Measurements from ENCODE around the gene TMEM114.

Gene TMEM114

GRCh38 chr16:8589900-8590688 lies at the start of gene TMEM114:
TSS of gene TMEM114 (minus strand) at chr16:8590511. CDS start at chr16:8589838, 673 bp downstream.
- no peak for DNase-seq

GRCh38 chr16:8639694-8640093 lies 49.4 kb upstream of the TMEM114 start:
- DNase-seq, result no peak

DNA sequence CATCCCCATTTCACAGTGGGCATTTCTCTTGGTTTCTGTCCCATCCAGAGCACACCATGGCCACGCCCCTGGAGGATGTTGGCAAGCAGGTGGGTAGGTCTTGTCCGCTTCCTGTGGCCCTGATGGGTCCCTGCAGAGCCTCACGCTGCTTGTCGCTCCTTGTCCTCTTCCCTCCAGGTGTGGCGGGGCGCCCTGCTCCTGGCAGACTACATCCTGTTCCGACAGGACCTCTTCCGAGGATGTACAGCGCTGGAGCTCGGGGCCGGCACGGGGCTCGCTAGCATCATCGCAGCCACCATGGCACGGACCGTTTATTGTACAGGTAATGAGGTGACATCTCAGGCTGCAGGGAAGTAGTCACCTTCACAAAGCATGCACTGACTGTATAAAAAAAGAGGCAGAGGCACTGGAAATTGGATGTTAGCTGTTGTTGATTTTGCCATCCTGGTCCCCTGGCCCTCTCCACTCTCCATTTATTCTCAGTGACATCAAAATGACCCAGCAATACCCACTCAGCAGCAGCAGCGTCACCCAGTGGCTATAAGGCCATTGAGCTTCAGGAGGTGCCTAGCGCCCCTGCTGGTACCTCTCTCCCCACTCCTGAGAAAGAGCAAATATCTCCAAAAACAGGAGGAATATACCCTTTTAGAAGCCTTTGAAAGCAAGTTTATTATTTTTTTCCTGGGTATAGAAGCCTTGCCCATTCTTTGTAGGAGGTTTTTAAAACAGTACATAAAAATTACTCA lies 44.9 kb upstream of the TMEM114 start:
- no peak for DNase-seq

- no peak for DNase-seq
Measured at GRCh38 chr16:8632675-8633182, 42.4 kb upstream of the TMEM114 start.

GRCh38 chr16:8631818-8632465 lies 41.6 kb upstream of the TMEM114 start:
- DNase-seq, result no peak

- DNase-seq, result no peak
Measured at GRCh38 chr16:8631373-8631772, 41.1 kb upstream of the TMEM114 start.

- DNase-seq, result no peak
Measured at GRCh38 chr16:8630255-8630953, 40.1 kb upstream of the TMEM114 start.

- DNase-seq, result no peak
Measured at GRCh38 chr16:8628981-8629725, 38.8 kb upstream of the TMEM114 start.

DNA sequence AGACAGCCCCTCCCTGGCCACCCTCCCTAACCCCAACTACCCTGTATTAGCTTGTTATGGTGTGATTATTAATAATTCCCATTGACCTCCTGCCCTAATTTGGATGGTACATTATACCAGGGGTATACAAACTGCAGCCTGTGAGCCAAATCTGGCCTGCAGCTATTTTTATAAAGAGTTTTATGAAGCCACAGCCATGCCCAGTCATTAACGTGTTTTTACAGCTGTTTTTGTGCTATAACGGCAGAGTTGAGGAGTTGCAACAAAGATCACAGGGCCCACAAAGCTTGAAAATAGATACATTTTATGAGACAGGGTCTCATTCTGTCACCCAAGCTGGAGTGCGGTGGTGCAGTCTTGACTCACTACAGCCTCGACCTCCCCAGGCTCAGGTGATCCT lies 37.1 kb upstream of the TMEM114 start:
- no peak for DNase-seq

DNA sequence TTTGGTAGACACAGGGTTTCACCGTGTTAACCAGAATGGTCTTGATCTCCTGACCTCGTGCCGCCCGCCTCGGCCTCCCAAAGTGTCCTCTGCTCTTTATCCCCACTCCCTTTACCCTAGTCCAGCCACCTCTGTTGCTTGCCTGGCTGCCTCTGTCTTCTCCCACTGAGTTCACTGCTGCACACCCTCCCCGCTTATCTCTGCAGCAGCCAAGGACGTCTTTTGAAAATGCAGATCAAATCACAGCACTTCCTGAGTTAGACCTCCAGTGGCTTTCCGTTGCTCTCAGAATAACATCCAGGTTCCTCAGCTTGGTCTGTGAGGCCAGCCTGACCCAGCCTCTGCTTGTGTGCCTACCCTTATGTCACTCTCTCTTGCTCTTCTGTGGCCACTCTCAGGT lies 36.6 kb upstream of the TMEM114 start:
- DNase-seq, result no peak

- no peak for DNase-seq
Measured at GRCh38 chr16:8625491-8626087, 35.3 kb upstream of the TMEM114 start.

DNA sequence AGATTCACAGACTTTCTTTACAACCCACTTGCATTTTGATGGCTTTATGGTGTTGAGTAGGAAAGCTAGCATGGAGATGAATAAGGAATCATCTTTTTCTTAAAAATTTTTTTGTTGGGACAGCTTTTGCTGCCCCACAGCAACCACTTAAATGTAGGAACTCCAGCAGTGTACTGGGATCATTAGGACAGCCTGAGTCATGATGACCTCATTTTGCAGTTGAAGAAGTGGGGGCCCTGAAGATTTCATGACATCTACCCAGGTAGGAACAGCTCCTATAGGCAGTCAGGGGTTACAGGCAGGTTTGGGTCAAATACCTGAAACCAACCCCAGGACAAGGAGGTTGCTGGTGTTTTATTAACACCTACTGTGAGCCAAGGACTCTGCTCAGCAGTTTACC lies 33.3 kb upstream of the TMEM114 start:
- DNase-seq, result no peak

DNA sequence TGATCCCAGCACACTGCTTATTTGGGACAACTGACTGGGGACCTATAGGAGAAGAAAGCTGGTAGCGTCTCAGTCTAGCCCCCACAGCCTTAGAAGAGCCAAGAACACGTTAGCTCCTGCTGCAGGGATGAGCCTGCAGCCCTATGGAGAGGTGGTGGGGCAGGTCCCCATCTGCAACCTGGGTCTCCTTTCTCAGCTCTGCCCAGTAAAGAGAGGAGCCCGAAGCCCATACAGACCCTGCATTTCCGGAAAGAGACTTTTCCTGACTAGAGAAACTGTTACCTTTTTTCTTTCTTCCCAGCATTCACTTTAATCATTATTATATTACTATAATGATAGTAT lies 32.0 kb upstream of the TMEM114 start:
- DNase-seq, result no peak

DNA sequence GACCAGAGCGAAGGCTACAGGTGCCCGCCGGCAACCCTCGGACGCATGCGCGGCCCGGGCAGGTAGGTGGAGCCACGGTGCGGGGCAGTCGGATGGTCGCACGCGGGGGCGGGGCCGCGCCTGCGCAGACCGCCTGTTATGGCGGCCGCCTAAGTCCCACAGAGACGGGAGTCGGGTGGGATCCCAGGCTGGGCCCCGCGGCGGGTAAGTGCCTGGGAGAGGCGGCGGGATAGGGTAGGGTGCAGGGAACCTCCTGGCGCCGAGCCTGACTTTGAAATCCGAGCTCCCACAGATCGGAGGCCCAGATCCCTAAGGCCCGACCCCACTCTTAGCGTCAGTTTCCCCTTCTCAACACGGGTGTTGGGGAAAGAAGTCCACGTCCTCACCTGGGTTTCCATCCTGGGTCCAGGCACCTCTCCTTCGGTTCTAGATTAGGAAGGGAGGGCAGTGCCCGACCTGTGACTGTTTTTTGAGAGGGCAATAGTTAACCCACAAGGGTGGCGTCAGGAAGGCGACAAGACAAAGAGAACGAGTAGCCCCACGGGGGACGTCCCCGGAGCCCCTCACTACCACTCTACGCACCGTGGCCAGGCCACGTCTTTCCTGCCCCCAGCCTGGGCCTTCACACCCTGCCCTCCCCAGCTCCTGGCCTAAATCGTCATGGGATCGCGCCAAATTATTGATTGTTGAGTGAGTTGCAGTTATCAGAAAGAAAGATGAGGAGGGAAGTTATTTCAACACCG lies 31.4 kb upstream of the TMEM114 start, which contains the start of gene METTL22:
Gene METTL22, plus strand, starts transcription at position 127 of the 743 bp plus-strand sequence. CDS start 3,968 bp downstream, outside the sequence.
- peak; percentile 74 to 91 for DNase-seq

DNA sequence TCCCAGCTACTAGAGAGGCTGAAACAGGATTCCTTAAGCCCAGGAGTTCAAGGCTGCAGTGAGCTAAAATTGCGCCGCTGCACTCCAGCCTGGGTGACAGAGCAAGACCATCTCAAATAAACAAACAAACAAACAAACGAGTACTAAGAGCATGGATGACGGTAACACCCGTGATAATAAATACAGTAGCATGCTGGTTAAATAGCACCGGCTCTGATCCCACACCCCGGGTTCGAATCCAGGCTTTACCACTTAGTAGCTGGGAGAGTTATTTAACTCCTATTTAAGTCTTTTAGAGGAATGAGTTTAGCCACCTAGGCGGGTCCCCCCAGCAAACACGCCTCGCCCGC lies 30.9 kb upstream of the TMEM114 start:
- DNase-seq, result no peak

- DNase-seq, result no peak
Measured at GRCh38 chr16:8620535-8620934, 30.2 kb upstream of the TMEM114 start.

GRCh38 chr16:8619671-8620370 lies 29.5 kb upstream of the TMEM114 start:
- DNase-seq, result no peak

GRCh38 chr16:8614435-8615029 lies 24.2 kb upstream of the TMEM114 start:
- DNase-seq, result no peak

GRCh38 chr16:8611886-8612600 lies 21.7 kb upstream of the TMEM114 start:
- DNase-seq, result no peak
